Lower leg skin (tissue), 3 donors: Measurements from ENCODE around the gene WWOX.

Source experiments
- POLR2A ChIP-seq, 2 donors: fragments of 450-650 bp; IDR thresholded peaks; one replicate each; pipeline ENCODE4 v1.6.1; 2016 to 2017; ENCODE audit warnings: antibody characterized with exemption in 2 of 2, mild to moderate bottlenecking in 1 of 2, moderate library complexity in 1 of 2
- TF ChIP-seq, protein P1 (sequence below), 3 donors: fragments of 450-650 bp; IDR thresholded peaks; one replicate each; pipeline ENCODE4 v1.5.1; 2016; ENCODE audit warnings: antibody characterized with exemption in 3 of 3, mild to moderate bottlenecking in 3 of 3, moderate library complexity in 2 of 3

- TF ChIP-seq POLR2A (IDR thresholded peaks at IDR 0.05), result no peak
- TF ChIP-seq, protein P1, sequence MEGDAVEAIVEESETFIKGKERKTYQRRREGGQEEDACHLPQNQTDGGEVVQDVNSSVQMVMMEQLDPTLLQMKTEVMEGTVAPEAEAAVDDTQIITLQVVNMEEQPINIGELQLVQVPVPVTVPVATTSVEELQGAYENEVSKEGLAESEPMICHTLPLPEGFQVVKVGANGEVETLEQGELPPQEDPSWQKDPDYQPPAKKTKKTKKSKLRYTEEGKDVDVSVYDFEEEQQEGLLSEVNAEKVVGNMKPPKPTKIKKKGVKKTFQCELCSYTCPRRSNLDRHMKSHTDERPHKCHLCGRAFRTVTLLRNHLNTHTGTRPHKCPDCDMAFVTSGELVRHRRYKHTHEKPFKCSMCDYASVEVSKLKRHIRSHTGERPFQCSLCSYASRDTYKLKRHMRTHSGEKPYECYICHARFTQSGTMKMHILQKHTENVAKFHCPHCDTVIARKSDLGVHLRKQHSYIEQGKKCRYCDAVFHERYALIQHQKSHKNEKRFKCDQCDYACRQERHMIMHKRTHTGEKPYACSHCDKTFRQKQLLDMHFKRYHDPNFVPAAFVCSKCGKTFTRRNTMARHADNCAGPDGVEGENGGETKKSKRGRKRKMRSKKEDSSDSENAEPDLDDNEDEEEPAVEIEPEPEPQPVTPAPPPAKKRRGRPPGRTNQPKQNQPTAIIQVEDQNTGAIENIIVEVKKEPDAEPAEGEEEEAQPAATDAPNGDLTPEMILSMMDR (IDR thresholded peaks at IDR 0.05), result no peak
Observed at GRCh38 chr16:78192734-78193488, 93.5 kb downstream of the WWOX start.
